Activated T-cell treated with anti-CD3 and anti-CD28 coated beads for 1 hour (primary cell): ENCODE measurements around the gene CRK.
A peak's percentile ranks its signal among the peaks of the same experiment; 100 is the strongest.

Source experiments
- DNase-seq: peaks from one replicate; pipeline ENCODE4 v3.0.0-alpha.2; 2020; ENCODE audit warnings: low read depth

CRK gene

DNA sequence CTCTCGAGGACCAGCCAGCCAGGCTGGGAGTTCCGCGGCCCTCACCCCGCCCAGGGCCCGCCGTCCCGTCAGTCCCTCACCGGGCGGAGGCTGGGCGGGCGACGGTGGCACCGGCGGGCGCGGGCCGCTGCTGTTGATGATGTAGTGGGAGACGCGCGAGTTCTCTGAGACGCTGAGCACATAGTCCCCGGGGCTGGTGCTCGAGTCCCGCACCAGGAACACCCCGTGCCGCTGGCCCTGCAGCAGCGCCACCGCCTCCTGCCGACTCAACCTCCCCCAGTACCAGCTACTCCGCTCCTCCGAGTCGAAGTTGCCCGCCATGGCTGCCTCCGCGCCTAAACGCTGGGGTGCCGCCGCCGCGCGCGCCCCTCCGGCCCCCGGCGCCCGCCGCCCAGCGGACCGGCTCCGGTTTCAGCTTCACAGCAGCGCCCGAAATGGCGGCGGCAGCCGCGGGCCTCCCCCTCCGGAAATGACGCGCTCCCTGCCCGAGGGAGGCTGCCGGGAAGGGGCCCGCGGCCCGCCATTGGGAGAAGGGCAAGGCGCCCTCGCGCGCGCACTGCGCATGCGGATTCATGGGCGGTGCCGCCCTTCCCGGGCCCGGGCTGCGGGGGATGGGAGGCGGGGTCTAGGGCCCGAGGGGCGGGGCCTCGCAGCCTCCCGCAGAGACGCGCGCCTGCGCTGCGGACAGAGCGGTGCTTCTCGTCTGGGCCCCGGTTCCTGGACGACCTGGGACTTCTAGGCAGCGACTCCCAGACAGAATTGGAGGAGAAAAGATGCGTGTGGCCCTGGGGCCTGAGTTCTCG is at the start of gene CRK:
Gene CRK, minus strand, starts transcription at position 436 of the 803 bp plus-strand sequence. Its CDS starts 115 bp downstream, at position 321.
- DNase-seq = peak; percentile 98

DNA sequence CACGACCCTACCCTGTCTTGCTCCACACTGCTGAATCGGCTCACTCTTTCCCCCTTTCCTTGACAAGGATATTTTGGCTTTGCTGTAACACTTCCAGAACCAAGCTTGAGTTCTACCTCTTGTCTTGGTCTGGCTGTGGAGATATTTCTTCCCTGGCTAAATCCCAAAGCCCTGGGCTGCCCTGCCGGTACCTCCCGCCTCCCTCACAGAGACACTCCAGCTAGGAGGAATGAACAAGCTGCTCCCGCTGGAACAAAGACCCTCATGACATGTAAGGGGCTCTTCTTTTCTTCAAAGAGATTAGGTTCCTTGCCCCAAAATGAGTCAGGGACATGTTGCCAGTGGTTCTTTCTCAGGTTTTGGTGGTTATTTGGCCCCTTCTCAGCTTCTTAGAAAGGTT is 49.6 kb upstream of the CRK start:
- no peak for DNase-seq

GRCh38 chr17:1504866-1505265 is 48.8 kb upstream of the CRK start:
- no peak for DNase-seq

DNA sequence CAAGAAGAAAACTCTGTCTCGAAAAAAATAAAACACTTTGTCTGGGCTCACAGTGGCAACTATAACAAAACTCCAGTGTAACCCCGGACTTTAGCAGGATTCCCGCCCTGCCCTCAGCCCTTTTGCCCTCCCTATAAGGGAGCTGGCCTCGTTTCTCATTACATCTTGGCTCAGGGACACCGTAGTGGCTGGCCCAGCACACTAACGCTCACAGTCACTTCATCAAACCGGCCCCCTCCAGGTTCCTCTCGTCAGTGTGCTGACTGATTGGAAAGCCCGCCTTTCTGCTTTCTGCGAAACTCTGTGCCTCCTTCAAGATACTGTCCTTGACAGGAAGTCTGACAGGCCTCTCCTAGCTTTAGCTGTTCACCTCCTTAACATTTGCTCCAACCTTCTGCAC is 47.7 kb upstream of the CRK start:
- DNase-seq = no peak

GRCh38 chr17:1498869-1499268 is 42.8 kb upstream of the CRK start:
- DNase-seq = no peak

GRCh38 chr17:1498233-1498632 is 42.2 kb upstream of the CRK start:
- no peak for DNase-seq

- no peak for DNase-seq
These were observed 41.8 kb upstream of the CRK start for GRCh38 chr17:1497831-1498230.

DNA sequence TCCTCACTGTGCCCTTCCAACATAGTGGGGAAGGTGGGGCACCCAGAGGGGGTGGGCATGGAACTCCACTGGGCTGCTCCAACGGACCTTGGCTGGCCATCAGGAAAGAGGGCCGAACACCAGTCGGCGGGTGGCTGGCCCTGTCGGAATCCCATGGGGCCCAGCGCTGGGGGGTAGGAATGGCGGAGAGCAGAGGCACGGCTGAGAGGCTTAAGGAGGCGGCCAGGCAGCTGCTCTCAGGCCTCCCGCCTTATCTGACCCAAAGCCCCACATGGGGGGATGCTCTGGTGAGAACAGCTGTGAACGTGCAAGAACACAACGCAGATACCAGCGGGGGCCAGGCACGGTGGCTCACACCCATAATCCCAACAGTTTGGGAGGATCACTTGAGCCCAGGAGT is 40.8 kb upstream of the CRK start:
- DNase-seq = no peak

- DNase-seq = no peak
These were observed 39.4 kb upstream of the CRK start for GRCh38 chr17:1495265-1495989.

DNA sequence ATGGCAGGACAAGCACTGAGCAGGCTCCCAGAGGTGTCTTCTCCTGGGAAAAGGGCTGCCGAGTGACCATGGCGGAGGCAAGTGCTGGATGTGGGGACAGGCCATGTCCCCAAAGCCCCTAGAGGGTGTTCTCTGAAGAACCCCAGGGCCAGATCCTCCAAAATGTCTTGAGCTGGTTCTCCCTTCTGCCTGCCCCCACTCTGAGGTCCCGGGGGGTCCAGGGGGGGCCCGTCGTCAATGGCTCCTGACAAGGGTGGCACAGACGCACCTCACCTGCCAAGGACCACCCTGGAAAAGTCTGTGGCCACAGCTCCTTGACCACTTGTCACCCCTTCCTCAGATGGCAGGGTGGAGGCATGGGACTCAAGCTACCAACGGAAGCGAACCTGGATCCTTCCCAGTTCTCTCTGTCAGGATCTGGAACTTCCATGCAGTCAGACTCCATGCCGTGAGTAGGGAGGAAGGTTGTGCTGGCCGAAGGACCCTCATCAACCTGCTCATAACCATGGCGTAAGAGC is 38.8 kb upstream of the CRK start:
- no peak for DNase-seq

DNA sequence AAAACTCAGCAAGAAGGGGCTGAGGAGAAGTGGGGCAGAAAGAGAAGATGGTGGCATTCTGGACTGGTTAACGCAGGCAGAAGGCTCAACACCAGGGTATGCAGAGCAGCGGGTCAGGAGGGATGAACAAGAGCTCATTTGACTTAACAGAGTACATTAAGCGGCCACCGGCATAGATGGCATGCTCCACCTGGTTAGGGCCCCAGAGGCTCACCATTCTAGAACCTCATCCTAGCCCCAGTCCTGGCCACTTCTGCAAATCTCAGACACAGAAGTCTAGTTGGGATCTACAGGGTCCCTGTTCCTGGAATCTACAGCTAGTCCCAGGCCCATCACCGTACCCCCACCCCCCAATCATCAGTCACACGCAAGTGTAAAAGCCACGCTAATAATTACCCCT is 38.2 kb upstream of the CRK start:
- DNase-seq = no peak

GRCh38 chr17:1493291-1493980 is 37.4 kb upstream of the CRK start:
- DNase-seq = no peak

DNA sequence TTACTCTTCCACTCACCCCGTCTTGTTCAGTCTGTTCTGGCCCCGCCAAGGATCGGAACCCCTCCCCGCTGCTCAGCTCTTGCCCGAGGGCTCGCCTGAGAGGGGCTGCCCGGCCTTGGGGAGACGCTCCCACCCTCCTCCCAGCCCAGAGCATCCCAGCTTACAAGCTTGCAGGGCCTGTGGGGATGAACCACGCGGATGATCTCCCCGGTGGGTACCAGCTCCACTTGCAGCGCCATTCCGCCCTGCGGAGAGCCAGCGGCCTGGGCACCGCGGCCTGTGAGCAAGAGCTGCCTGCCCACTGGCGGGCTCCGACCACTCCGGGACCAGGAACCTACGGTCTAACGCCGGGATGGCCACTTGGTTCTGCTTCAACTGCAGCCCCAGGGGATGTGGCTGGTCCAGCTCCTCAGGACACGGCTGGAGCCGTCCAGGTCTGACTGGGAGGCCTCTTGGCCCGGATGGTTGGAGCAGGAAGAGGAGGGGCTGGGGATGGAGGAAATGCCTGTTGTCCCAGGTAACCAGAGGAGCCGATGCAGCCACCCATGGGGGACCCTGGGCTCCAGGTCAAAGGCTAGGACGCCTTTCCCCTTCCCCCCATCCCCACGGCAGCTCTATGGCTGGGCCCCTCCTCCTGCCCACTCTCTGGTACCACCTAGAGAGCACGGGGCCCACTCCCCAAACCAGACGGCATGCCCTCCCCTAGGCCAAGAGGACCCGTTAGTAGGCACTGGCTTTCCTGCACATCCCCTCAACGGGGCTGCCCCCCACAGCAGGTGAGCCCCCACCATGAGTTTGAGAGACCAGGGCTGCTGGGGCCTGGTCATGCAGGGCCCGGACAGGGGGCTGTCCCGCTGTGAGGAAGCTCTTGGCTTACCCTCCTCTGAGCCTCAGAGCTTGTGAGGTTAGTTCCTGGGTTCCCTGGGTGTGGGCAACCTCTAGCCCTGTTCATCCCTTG is 36.5 kb upstream of the CRK start, which contains the start of gene MYO1C:
Gene MYO1C, minus strand, starts transcription at position 438 of the 958 bp plus-strand sequence. Its CDS starts 199 bp downstream, at position 239.
- DNase-seq = no peak

GRCh38 chr17:1491443-1492248 is 35.6 kb upstream of the CRK start:
- no peak for DNase-seq

- DNase-seq = peak; percentile 54
These were observed 34.8 kb upstream of the CRK start for GRCh38 chr17:1490643-1491442.

- no peak for DNase-seq
These were observed 32.8 kb upstream of the CRK start for GRCh38 chr17:1488826-1489270.

GRCh38 chr17:1487939-1488825 is 32.1 kb upstream of the CRK start:
- DNase-seq = peak; percentile 69
